K562 (cell line): ENCODE results near the gene AP3S2. TPM values are rescaled to one million over a fixed set of nuclear protein-coding genes. Genes with fewer than 3 reads are reported as not detected.

Experiments used
- BMI1 ChIP-seq: fragments of 150-350 bp; IDR thresholded peaks from 2 replicates; pipeline ENCODE4 v1.6.1; 2014; ENCODE audit warnings: low read length
- ETS2 ChIP-seq: IDR thresholded peaks from 2 replicates; pipeline ENCODE4 v1.6.1; 2016; ENCODE audit warnings: borderline replicate concordance, missing genetic modification characterization, mild to moderate bottlenecking, moderate library complexity, missing compliant biosample characterization; ENCODE audit not compliant: poor library complexity, severe bottlenecking
- KAT2B ChIP-seq: IDR thresholded peaks from one replicate; pipeline ENCODE4 v1.6.1; 2012; ENCODE audit warnings: low read depth, mild to moderate bottlenecking, control low read depth, inconsistent platforms, low read length, moderate library complexity
- REST ChIP-seq, 2 experiments: fragments of 450-650 bp; formaldehyde crosslinking in 1 of 2; IDR thresholded peaks; 2 replicates each; pipeline versions ENCODE4 v1.4.0 to v1.6.1; 2014 to 2020; ENCODE audit warnings: mild to moderate bottlenecking in 2 of 2, borderline replicate concordance in 1 of 2, low read depth in 1 of 2
- SMARCE1 ChIP-seq: fragments of 450-650 bp; IDR thresholded peaks from 2 replicates; pipeline ENCODE4 v1.7.1; 2016; ENCODE audit warnings: mild to moderate bottlenecking
- TAF15 ChIP-seq: fragments of 200-400 bp; formaldehyde crosslinking; IDR thresholded peaks from 2 replicates; pipeline ENCODE4 v1.6.1; 2017; ENCODE audit warnings: mild to moderate bottlenecking, low read depth, low read length, moderate library complexity
- TCF3 ChIP-seq: sonication (generic); formaldehyde crosslinking; IDR thresholded peaks from 2 replicates; pipeline ENCODE4 v1.4.0; 2020; ENCODE audit warnings: mild to moderate bottlenecking, missing genetic modification reagents
- ZBTB2 ChIP-seq: fragments of 450-650 bp; IDR thresholded peaks from 2 replicates; pipeline ENCODE4 v1.6.1; 2016; ENCODE audit warnings: antibody characterized with exemption
- polyA plus RNA-seq, 8 experiments: library from polyadenylated mRNA; depleted of rRNA in 4 of 8; stranded (reverse) in 5 of 8; unstranded in 3 of 8; fragments of >200 nt; fragmentation: Nextera tagmentation in 2 of 8; fragmentation: Illumina TruSeq in 1 of 8; extraction: Ambion mirVana in 2 of 8; extraction: Trizol in 1 of 8; gene quantifications; 2 replicates each; pipeline versions ENCODE4 v1.2.1 to v1.2.3, GENCODE V29; 2011 to 2014; ENCODE audit warnings: inconsistent platforms in 1 of 8, missing spikeins in 1 of 8
- total RNA-seq, 7 experiments: library from RNA; depleted of rRNA in 6 of 7; stranded (reverse); fragments of >200 nt in 6 of 7; fragmentation: Illumina TruSeq in 2 of 7; extraction: Trizol in 2 of 7; gene quantifications; 2 replicates each; pipeline versions ENCODE4 v1.2.1 to v1.2.3, GENCODE V29; 2011 to 2021; ENCODE audit warnings: low replicate concordance in 1 of 7

Gene AP3S2
- total and polyA plus RNA-seq, 9 of the 15 experiments (the other 6 are each of a cell fraction or from before 2014, with no cell fraction given): 16.4 to 54.1 (median 37.4) TPM

GRCh38 chr15:89847101-89847500 lies 46.7 kb downstream of the AP3S2 start (continued):
- TF ChIP-seq REST (IDR thresholded peaks at IDR 0.05; ENCODE audit: borderline replicate concordance) (no peak), REST (CRISPR knock-in tag; IDR thresholded peaks at IDR 0.05; ENCODE audit: low read depth) (no peak), KAT2B (no peak), SMARCE1 (no peak), ETS2 (tag) (no peak), TAF15 (no peak), TCF3 (no peak), BMI1 (no peak), ZBTB2 (no peak)
